PC-3 (cell line): ENCODE measurements around the gene ACBD3. TPM values are rescaled to one million over a fixed set of nuclear protein-coding genes. Genes with fewer than 3 reads are reported as not detected.

Source experiments
- ATAC-seq: fragments of 200-7000 bp; cut with Tn5 transposase; 2 replicates; pipeline ENCODE4 v1.9.1; 2020; ENCODE audit warnings: mild to moderate bottlenecking, moderate library complexity
- BruUV-seq: library from RNA; stranded (reverse); fragments of 400-500 nt; replicated peaks from 2 replicates; lab custom pipeline; 2021; lab: Mats Ljungman, UMichigan
- CTCF ChIA-PET: fragments of 300-600 bp; sonication (Branson Sonifier 250); formaldehyde crosslinking; loops from one replicate; lab custom pipeline; 2022; ENCODE audit warnings: antibody characterized with exemption; lab: Charles Lee
- POLR2A ChIA-PET: fragments of 300-600 bp; sonication (Branson Sonifier 250); formaldehyde crosslinking; loops from one replicate; lab custom pipeline; 2022; ENCODE audit warnings: antibody characterized with exemption; ENCODE audit not compliant: unreplicated experiment; lab: Charles Lee
- DNase-seq: peaks from one replicate; pipeline ENCODE4 v3.0.0-alpha.2; 2015
- H2AFZ ChIP-seq: fragments of 300-600 bp; sonication (generic); 2 replicates; pipeline ENCODE4 v1.6.0; 2016; ENCODE audit warnings: antibody characterized with exemption, low read length
- H3F3A ChIP-seq: fragments of 300-600 bp; sonication (generic); one replicate; pipeline ENCODE4 v1.6.0; 2017; ENCODE audit warnings: antibody characterized with exemption, low read length, control low read depth, mild to moderate bottlenecking; ENCODE audit not compliant: unreplicated experiment
- H3K27ac ChIP-seq: fragments of 300-600 bp; sonication (generic); 2 replicates; pipeline ENCODE4 v1.5.1; 2016; ENCODE audit warnings: mild to moderate bottlenecking, low read length
- H3K27me3 ChIP-seq: fragments of 300-600 bp; sonication (generic); 2 replicates; pipeline ENCODE4 v1.6.1; 2016; ENCODE audit warnings: low read length, mixed read lengths
- H3K36me3 ChIP-seq: fragments of 300-600 bp; sonication (generic); 2 replicates; pipeline ENCODE4 v1.6.1; 2016; ENCODE audit warnings: low read depth, mixed run types, low read length, mixed read lengths
- H3K4me1 ChIP-seq: fragments of 300-600 bp; sonication (generic); 2 replicates; pipeline ENCODE4 v1.5.1; 2016; ENCODE audit warnings: low read length; ENCODE audit not compliant: insufficient read depth
- H3K4me2 ChIP-seq: fragments of 300-600 bp; sonication (generic); 2 replicates; pipeline ENCODE4 v1.6.0; 2016; ENCODE audit warnings: low read length
- H3K4me3 ChIP-seq: fragments of 300-600 bp; sonication (generic); 2 replicates; pipeline ENCODE4 v1.5.1; 2016; ENCODE audit warnings: mild to moderate bottlenecking, low read length, mixed read lengths
- H3K79me2 ChIP-seq: fragments of 300-600 bp; sonication (generic); 2 replicates; pipeline ENCODE4 v1.6.1; 2017; ENCODE audit warnings: low read length, mixed read lengths
- H3K9ac ChIP-seq: fragments of 300-600 bp; sonication (generic); 2 replicates; pipeline ENCODE4 v1.6.0; 2016; ENCODE audit warnings: mild to moderate bottlenecking, low read length
- H3K9me2 ChIP-seq: fragments of 300-600 bp; sonication (generic); replicated peaks from 2 replicates; pipeline ENCODE4 v1.6.1; 2016; ENCODE audit warnings: mixed run types, low read length, mixed read lengths
- H3K9me3 ChIP-seq: fragments of 300-600 bp; sonication (generic); 2 replicates; pipeline ENCODE4 v1.6.1; 2016; ENCODE audit warnings: low read length, mixed read lengths
- H4K20me1 ChIP-seq: fragments of 300-600 bp; sonication (generic); 2 replicates; pipeline ENCODE4 v1.6.1; 2016; ENCODE audit warnings: low read length, mixed read lengths
- CTCF ChIP-seq: fragments of 300-600 bp; sonication (generic); conservative IDR thresholded peaks from 2 replicates; pipeline ENCODE4 v1.5.1; 2017; ENCODE audit warnings: antibody characterized with exemption, low read depth, mild to moderate bottlenecking, low read length
- EZH2 ChIP-seq: fragments of 300-600 bp; sonication (generic); IDR thresholded peaks from one replicate; pipeline ENCODE4 v1.6.1; 2017; ENCODE audit warnings: antibody characterized with exemption, mild to moderate bottlenecking, low read length; ENCODE audit not compliant: unreplicated experiment
- EZH2phosphoT487 ChIP-seq: fragments of 300-600 bp; sonication (generic); IDR thresholded peaks from 2 replicates; pipeline ENCODE4 v1.6.1; 2018; ENCODE audit warnings: mild to moderate bottlenecking, antibody characterized with exemption, low read length, borderline replicate concordance
- intact Hi-C: fragments of 100-400 bp; cut with micrococcal nuclease; formaldehyde crosslinking; loops from 2 replicates; pipeline ENCODE4 v1.9.0; 2023
- total RNA-seq: library from RNA; depleted of rRNA; stranded (reverse); fragments of >200 nt; gene quantifications from 2 replicates; pipeline ENCODE4 v1.2.3, GENCODE V29; 2014

Gene ACBD3
- total RNA-seq, 1 experiment from 2014 or later: 62.2 TPM

GRCh38 chr1:226108935-226109828 is 77.4 kb downstream of the ACBD3 start:
- H3K79me2 ChIP-seq: no peaks in the 10 kb centered on the region
- H3K9ac ChIP-seq: peak overlapping the region; percentile 52
- peak overlapping the region; percentile 52 for H3K27ac ChIP-seq
- H3F3A ChIP-seq: no peaks in the 10 kb centered on the region
- H3K4me3 ChIP-seq: peak overlapping the region; percentile 79
- H4K20me1 ChIP-seq: no peaks in the 10 kb centered on the region
- intact Hi-C loops: loop anchor here (1.0 to 2.0 kb wide), 2 partner anchors 12 to 44 kb away; no protein-coding TSS in a partner anchor
- BruUV-seq: no TSS peak
- H3K27me3 ChIP-seq: no peaks in the 10 kb centered on the region
- no peak for TF ChIP-seq EZH2phosphoT487
- no peak for TF ChIP-seq CTCF
- TF ChIP-seq EZH2: no peak
- no peak; the same call in 1 of the 2 replicates for ATAC-seq
- CTCF ChIA-PET: interaction anchor here (0.6 to 1.1 kb wide), 5 partner anchors 13 to 439 kb away, joined by 3 to 9 read pairs (median 3); no protein-coding TSS in a partner anchor
- peaks cover 34% of the 10 kb centered on the region for H3K4me1 ChIP-seq
- H2AFZ ChIP-seq: peak overlapping the region; percentile 98
- H3K9me2 ChIP-seq: no peaks in the 10 kb centered on the region
- no peaks in the 10 kb centered on the region for H3K9me3 ChIP-seq
- POLR2A ChIA-PET: interaction anchor here (0.6 to 0.7 kb wide), 2 partner anchors 47 to 662 kb away, joined by 5 to 6 read pairs; partner anchors contain the start of gene H3-3A
- H3K4me2 ChIP-seq: peak overlapping the region; percentile 96
- DNase-seq: no peak
- no peaks in the 10 kb centered on the region for H3K36me3 ChIP-seq

- no peaks in the 10 kb centered on the region for H3K9me2 ChIP-seq
- peak; percentile 80 for DNase-seq
- POLR2A ChIA-PET: interaction anchor here (0.6 kb wide), 1 partner anchor 45 kb away, joined by 5 read pairs; the partner anchor contains the start of gene H3-3A
- H3K9ac ChIP-seq: no peak overlapping the region
- H3K36me3 ChIP-seq: no peaks in the 10 kb centered on the region
- H3K79me2 ChIP-seq: no peaks in the 10 kb centered on the region
- TF ChIP-seq EZH2phosphoT487: no peak
- intact Hi-C loops: loop anchor here (2.0 kb wide), 1 partner anchor 43 kb away; no protein-coding TSS in a partner anchor
- ATAC-seq: no peak
- CTCF ChIA-PET: interaction anchor here (0.7 to 0.8 kb wide), 2 partner anchors 43 to 46 kb away, joined by 3 to 4 read pairs; no protein-coding TSS in a partner anchor
- H3K4me1 ChIP-seq: peaks cover 39% of the 10 kb centered on the region
- BruUV-seq: no TSS peak
- no peaks in the 10 kb centered on the region for H3K27me3 ChIP-seq
- 0 out of 2 replicates have a peak overlapping the region, but pooled peaks have one; percentile 18 for H3K4me2 ChIP-seq
- no peaks in the 10 kb centered on the region for H3K9me3 ChIP-seq
- no peaks in the 10 kb centered on the region for H3F3A ChIP-seq
- no peaks in the 10 kb centered on the region for H4K20me1 ChIP-seq
- H2AFZ ChIP-seq: peak overlapping the region; percentile 43
- H3K4me3 ChIP-seq: no peak overlapping the region
- peak overlapping the region; percentile 29 for H3K27ac ChIP-seq
Observed at GRCh38 chr1:226107471-226108460, 78.8 kb downstream of the ACBD3 start.
